Spinal cord (tissue), 10 donors: ENCODE measurements around the gene SARS2. TPM values are rescaled to one million over a fixed set of nuclear protein-coding genes. Genes with fewer than 3 reads are reported as not detected.

Experiments
- DNase-seq, 6 donors: peaks; one replicate each; pipeline versions ENCODE4 v3.0.0 to v3.0.0-alpha.2; 2013 to 2015; ENCODE audit warnings: low spot score in 6 of 6, low read depth in 4 of 6
- H3K27ac ChIP-seq: one replicate; pipeline ENCODE4 v1.5.1; 2013; ENCODE audit warnings: low read depth, low read length, control low read depth
- H3K27me3 ChIP-seq: one replicate; pipeline ENCODE4 v1.6.1; 2013; ENCODE audit warnings: low read length; ENCODE audit not compliant: control insufficient read depth, insufficient read depth
- H3K36me3 ChIP-seq: one replicate; pipeline ENCODE4 v1.6.1; 2013; ENCODE audit warnings: low read length; ENCODE audit not compliant: control insufficient read depth, insufficient read depth
- H3K4me1 ChIP-seq: one replicate; pipeline ENCODE4 v1.6.1; 2013; ENCODE audit warnings: low read length; ENCODE audit not compliant: control insufficient read depth, insufficient read depth
- H3K4me3 ChIP-seq: one replicate; pipeline ENCODE4 v1.5.1; 2013; ENCODE audit warnings: low read depth, low read length, control low read depth
- H3K9me3 ChIP-seq: one replicate; pipeline ENCODE4 v1.6.1; 2013; ENCODE audit warnings: low read length; ENCODE audit not compliant: control insufficient read depth, insufficient read depth
- WGBS: methylation state at CpG from one replicate; pipeline ENCODE4 v1.1.5; 2013; ENCODE audit warnings: missing lambda C conversion rate; ENCODE audit not compliant: insufficient coverage; 5-methylcytosine and 5-hydroxymethylcytosine counted together
- polyA plus RNA-seq, 2 donors: library from polyadenylated mRNA; unstranded; fragments of 120-200 nt; gene quantifications; one replicate each; pipeline ENCODE4 v1.2.1, GENCODE V29; 2013; ENCODE audit not compliant: insufficient read length in 2 of 2
- total RNA-seq, 2 donors: library from RNA; depleted of rRNA in 1 of 2; stranded (reverse); fragments of 120-200 nt in 1 of 2; fragments of >200 nt in 1 of 2; gene quantifications; one replicate each; pipeline versions ENCODE4 v1.2.3 to v1.2.4, GENCODE V29; 2013 to 2014
- donor health status: healthy.

SARS2 gene
- total and polyA plus RNA-seq, 4 donors = 8.1 to 47.7 (median 26.9) TPM

GRCh38 chr19:38899447-38900201, 30.9 kb downstream of the SARS2 start, which contains the start of the genes NFKBIB and SIRT2:
TSS of gene NFKBIB (plus strand) at chr19:38899969. CDS start at chr19:38900033, 64 bp downstream.
TSS of gene SIRT2 (minus strand) at chr19:38899618. CDS start at chr19:38899521, 97 bp downstream.
- Histone ChIP-seq H3K36me3 (peaks cover 13% of the 10 kb centered on the region), H3K27ac (peak within 1 kb of the TSS; percentile 93), H3K9me3 (no peaks in the 10 kb centered on the region), H3K4me3 (peak within 1 kb of the TSS; percentile 91), H3K27me3 (no peaks in the 10 kb centered on the region), H3K4me1 (peaks cover 39% of the 10 kb centered on the region)
- under 1% methylated on average over 64 of the region's 64 CpGs for WGBS
- DNase-seq = peak; percentile 99 to 100 (median 100)

- peaks cover 46% of the 10 kb centered on the region for H3K4me1 ChIP-seq
- peak in 1 of 6 donors; percentile 7 for DNase-seq
Measured at GRCh38 chr19:38898788-38899446, 31.6 kb downstream of the SARS2 start.

GRCh38 chr19:38894968-38895367, 35.6 kb downstream of the SARS2 start:
- Histone ChIP-seq H3K4me3 (peak overlapping the region; percentile 16), H3K36me3 (peaks cover 53% of the 10 kb centered on the region), H3K27me3 (no peaks in the 10 kb centered on the region), H3K27ac (peak overlapping the region; percentile 40), H3K4me1 (peaks cover 54% of the 10 kb centered on the region), H3K9me3 (no peaks in the 10 kb centered on the region)
- DNase-seq = no peak
- 50% methylated on average over 9 of the region's 9 CpGs for WGBS

More at GRCh38 chr19:38898788-38899446, 31.6 kb downstream of the SARS2 start:
- WGBS = 5% methylated on average over 22 of the region's 25 CpGs
- Histone ChIP-seq H3K4me3 (peak overlapping the region; percentile 91), H3K27me3 (no peaks in the 10 kb centered on the region), H3K36me3 (peaks cover 20% of the 10 kb centered on the region), H3K9me3 (no peaks in the 10 kb centered on the region), H3K27ac (peak overlapping the region; percentile 86)

GRCh38 chr19:38893341-38893771, 37.2 kb downstream of the SARS2 start:
- Histone ChIP-seq H3K27me3 (no peaks in the 10 kb centered on the region), H3K4me3 (no peak overlapping the region), H3K4me1 (peaks cover 47% of the 10 kb centered on the region), H3K27ac (no peak overlapping the region), H3K36me3 (peaks cover 68% of the 10 kb centered on the region), H3K9me3 (no peaks in the 10 kb centered on the region)
- DNase-seq = no peak
- WGBS = 90% methylated on average over 14 of the region's 14 CpGs

- Histone ChIP-seq H3K9me3 (no peaks in the 10 kb centered on the region), H3K27ac (no peak overlapping the region), H3K4me1 (peaks cover 42% of the 10 kb centered on the region), H3K27me3 (no peaks in the 10 kb centered on the region), H3K36me3 (peaks cover 74% of the 10 kb centered on the region), H3K4me3 (no peak overlapping the region)
- DNase-seq = no peak
- 65% methylated on average over 2 of the region's 5 CpGs for WGBS
Measured at GRCh38 chr19:38892841-38893240, 37.7 kb downstream of the SARS2 start.

- peaks cover 83% of the 10 kb centered on the region for H3K36me3 ChIP-seq
- H3K4me1 ChIP-seq = peaks cover 31% of the 10 kb centered on the region
- H3K27me3 ChIP-seq = no peaks in the 10 kb centered on the region
- no peak overlapping the region for H3K4me3 ChIP-seq
- H3K27ac ChIP-seq = no peak overlapping the region
- DNase-seq = peak in 1 of 6 donors; percentile 47
- no peaks in the 10 kb centered on the region for H3K9me3 ChIP-seq
- 63% methylated on average over 6 of the region's 6 CpGs for WGBS
Measured at GRCh38 chr19:38891771-38892170, 38.8 kb downstream of the SARS2 start.

- Histone ChIP-seq H3K27ac (no peak overlapping the region), H3K4me3 (no peak overlapping the region), H3K27me3 (no peaks in the 10 kb centered on the region), H3K36me3 (peaks cover 84% of the 10 kb centered on the region), H3K9me3 (no peaks in the 10 kb centered on the region), H3K4me1 (peaks cover 25% of the 10 kb centered on the region)
- no peak for DNase-seq
Measured at GRCh38 chr19:38890686-38891085, 39.9 kb downstream of the SARS2 start.

- 78% methylated on average over 3 of the region's 8 CpGs for WGBS
- DNase-seq = no peak
- Histone ChIP-seq H3K36me3 (peaks cover 82% of the 10 kb centered on the region), H3K27ac (no peak overlapping the region), H3K4me3 (no peak overlapping the region), H3K9me3 (no peaks in the 10 kb centered on the region), H3K4me1 (peaks cover 17% of the 10 kb centered on the region), H3K27me3 (no peaks in the 10 kb centered on the region)
Measured at GRCh38 chr19:38889803-38890202, 40.8 kb downstream of the SARS2 start.

GRCh38 chr19:38888876-38889275, 41.7 kb downstream of the SARS2 start:
- Histone ChIP-seq H3K27me3 (no peaks in the 10 kb centered on the region), H3K4me1 (peaks cover 8% of the 10 kb centered on the region), H3K27ac (no peak overlapping the region), H3K9me3 (no peaks in the 10 kb centered on the region), H3K36me3 (peaks cover 75% of the 10 kb centered on the region), H3K4me3 (no peak overlapping the region)
- WGBS = 94% methylated on average over 17 of the region's 17 CpGs
- no peak for DNase-seq
